Effector memory CD8-positive, alpha-beta T cell (primary cell): ENCODE data around the gene KMT2E.

Experiments
- ATAC-seq: fragments of 150-1000 bp; cut with Tn5 transposase; replicated peaks from 2 replicates; pipeline ENCODE4 v1.10.0; 2021; ENCODE audit warnings: mild to moderate bottlenecking, moderate library complexity
- DNase-seq, 3 experiments: peaks; one replicate each; pipeline ENCODE4 v3.0.0; 2021
- H3K27ac Mint-ChIP-seq, 2 donors: one replicate each; pipeline ENCODE4 v1.8.0; 2022; ENCODE audit warnings: mild to moderate bottlenecking in 2 of 2, mixed read lengths in 2 of 2, moderate library complexity in 2 of 2
- H3K27me3 Mint-ChIP-seq, 2 donors: one replicate each; pipeline ENCODE4 v1.8.0; 2022; ENCODE audit warnings: mixed read lengths in 2 of 2
- H3K36me3 Mint-ChIP-seq: one replicate; pipeline ENCODE4 v1.8.0; 2022; ENCODE audit warnings: mild to moderate bottlenecking, moderate library complexity, mixed read lengths; ENCODE audit not compliant: insufficient read depth
- H3K4me1 Mint-ChIP-seq, 2 donors: one replicate each; pipeline ENCODE4 v1.8.0; 2022; ENCODE audit warnings: low read depth in 2 of 2, mixed read lengths in 2 of 2
- H3K4me3 Mint-ChIP-seq, 2 donors: one replicate each; pipeline ENCODE4 v1.8.0; 2022; ENCODE audit warnings: mild to moderate bottlenecking in 2 of 2, mixed read lengths in 2 of 2, moderate library complexity in 2 of 2
- H3K9me3 Mint-ChIP-seq, 2 donors: one replicate each; pipeline ENCODE4 v1.8.0; 2022; ENCODE audit warnings: mixed read lengths in 2 of 2

The KMT2E gene

DNA sequence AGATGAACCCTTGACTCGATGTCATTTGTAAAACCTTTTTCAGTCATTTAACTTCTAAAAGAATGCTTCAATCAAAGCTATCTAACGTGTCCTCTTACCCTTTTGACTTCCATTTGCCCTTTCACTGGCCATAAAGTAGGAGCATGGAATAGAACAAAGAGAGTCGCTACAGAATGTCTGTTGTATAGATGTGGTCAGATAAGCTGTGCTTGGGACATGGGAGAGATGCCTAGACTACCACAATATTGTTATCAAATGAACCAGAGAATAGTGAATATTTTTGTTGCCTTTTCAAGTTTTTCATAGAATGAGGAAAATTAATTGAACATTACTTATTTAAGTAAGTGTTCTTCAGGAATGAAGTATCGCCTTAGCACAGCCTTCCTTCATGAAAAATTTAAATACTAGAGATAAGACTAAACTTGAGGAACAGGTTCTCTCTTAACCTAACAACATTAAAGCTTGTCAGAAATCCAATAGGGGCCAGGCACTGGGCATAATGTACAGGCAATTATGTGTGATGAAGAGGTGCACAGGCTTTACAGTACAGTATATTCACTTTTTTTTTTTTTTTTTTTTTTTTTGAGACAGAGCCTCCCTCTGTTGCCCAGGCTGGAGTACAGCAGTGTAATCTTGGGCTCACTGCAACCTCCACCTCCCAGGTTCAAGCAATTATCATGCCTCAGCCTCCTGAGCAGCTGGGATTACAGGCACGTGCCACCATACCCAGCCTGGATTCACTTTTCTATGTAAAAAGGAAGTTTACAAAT is 7.5 kb upstream of the KMT2E start:
- DNase-seq = no peak
- peak; percentile 22 for ATAC-seq
- H3K4me3 Mint-ChIP-seq = peak overlapping the region; percentile 26 to 99
- no peaks in the 10 kb centered on the region for H3K27me3 Mint-ChIP-seq
- H3K4me1 Mint-ChIP-seq = peaks cover 45 to 76% of the 10 kb centered on the region in 2 donors
- H3K36me3 Mint-ChIP-seq = peaks cover 49% of the 10 kb centered on the region
- H3K27ac Mint-ChIP-seq = peak overlapping the region in 1 of 2 donors; percentile 30
- no peaks in the 10 kb centered on the region for H3K9me3 Mint-ChIP-seq

DNA sequence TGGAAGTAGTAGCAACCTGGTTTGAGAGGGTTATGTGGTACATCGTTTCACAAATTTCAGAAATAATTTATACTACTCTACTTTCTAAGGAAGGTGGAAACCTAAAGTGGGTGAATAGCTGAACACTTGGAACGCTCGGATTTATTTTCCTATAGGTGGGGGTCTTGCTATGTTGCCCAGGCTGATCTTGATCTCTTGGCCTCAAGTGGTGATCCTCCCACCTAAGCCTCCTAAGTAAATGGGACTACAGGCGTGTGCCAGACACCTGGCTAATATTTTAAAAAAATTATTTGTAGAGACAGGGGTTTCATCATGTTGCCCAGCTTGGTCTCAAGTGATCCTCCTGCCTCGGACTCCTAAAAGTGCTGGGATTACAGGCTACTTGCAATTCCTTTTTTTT is 6.7 kb upstream of the KMT2E start:
- peak overlapping the region; percentile 37 to 99 for H3K4me3 Mint-ChIP-seq
- no peaks in the 10 kb centered on the region for H3K27me3 Mint-ChIP-seq
- peaks cover 57% of the 10 kb centered on the region for H3K36me3 Mint-ChIP-seq
- DNase-seq (no peak), ATAC-seq (no peak)
- H3K4me1 Mint-ChIP-seq = peaks cover 44 to 68% of the 10 kb centered on the region in 2 donors
- peak overlapping the region in 1 of 2 donors; percentile 30 for H3K27ac Mint-ChIP-seq
- no peaks in the 10 kb centered on the region for H3K9me3 Mint-ChIP-seq

DNA sequence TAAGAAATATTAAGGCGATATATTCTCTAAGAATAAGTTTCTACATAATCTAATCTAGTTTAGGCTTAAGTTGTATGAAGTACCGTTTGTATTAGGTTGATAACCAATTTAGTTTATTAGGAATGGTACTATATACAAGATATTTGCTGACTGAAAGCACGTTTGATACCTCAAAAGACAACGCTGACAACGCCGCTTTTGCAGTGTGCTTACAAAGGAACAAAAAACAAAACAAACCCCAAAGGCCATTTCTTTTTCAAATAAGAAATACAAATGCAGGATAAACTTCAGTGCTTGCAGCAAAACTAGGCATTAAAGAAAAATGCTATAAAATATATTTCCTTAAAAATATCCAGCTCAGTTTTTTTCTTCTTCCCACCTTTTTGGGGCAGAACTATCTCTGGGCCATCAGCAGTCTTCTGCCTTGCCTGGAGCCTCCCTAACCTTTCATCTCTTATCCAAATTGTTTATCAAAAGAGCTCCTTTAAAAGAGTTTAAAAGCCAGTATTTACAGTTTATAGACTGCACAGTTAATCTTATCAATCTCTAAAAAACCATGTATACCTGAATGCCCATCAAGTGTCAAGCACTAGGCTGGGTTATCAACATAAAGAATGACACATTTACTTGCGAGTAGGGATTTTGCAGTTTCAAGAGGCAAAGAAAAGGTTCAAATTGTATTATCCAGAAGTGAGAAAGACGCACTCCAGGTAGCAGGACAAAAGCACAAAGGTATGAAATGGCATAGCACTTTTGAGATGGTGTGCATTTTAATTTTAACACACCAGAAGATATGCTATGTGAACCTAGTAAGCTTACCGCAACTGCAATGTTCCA is 4.1 kb upstream of the KMT2E start:
- no peak for DNase-seq
- Mint-ChIP-seq H3K27me3 (no peaks in the 10 kb centered on the region), H3K27ac (peak overlapping the region; percentile 100), H3K36me3 (peaks cover 78% of the 10 kb centered on the region), H3K9me3 (no peaks in the 10 kb centered on the region), H3K4me1 (peaks cover 40 to 47% of the 10 kb centered on the region in 2 donors), H3K4me3 (peak overlapping the region; percentile 99)
- no peak for ATAC-seq

DNA sequence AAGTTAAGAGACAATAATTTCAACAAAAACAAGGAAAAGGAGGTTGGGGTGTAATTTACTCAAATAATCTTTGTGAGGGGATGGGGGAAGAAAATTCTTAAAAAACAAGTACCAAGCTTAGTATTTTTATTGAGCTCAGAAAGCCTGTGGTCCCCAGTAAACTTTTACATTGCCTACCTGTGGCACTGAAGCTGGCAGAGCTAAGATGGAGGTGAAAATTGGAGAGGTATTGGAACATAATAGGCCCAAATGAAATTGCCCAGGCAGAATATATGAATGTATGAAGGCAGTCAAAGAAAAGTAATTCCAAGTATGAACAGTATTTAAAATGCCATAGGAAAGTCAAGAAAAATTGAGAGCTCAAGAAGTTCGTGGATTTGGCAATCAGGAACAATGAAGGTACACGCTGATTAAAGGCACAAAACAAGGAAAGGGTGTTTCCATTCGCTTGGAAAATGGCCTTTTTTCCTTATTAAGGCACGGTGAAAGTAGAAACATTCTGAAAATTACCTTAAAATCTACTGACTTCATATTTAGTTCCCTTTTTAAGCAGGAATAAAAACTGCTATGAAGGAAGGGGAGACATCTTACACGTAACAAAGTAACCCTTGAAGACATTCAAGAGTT is 3.4 kb upstream of the KMT2E start:
- Mint-ChIP-seq H3K4me1 (peaks cover 37 to 41% of the 10 kb centered on the region in 2 donors), H3K27me3 (no peaks in the 10 kb centered on the region), H3K4me3 (peak overlapping the region; percentile 99), H3K9me3 (no peaks in the 10 kb centered on the region), H3K36me3 (peaks cover 80% of the 10 kb centered on the region), H3K27ac (peak overlapping the region; percentile 100)
- ATAC-seq (no peak), DNase-seq (no peak)

DNA sequence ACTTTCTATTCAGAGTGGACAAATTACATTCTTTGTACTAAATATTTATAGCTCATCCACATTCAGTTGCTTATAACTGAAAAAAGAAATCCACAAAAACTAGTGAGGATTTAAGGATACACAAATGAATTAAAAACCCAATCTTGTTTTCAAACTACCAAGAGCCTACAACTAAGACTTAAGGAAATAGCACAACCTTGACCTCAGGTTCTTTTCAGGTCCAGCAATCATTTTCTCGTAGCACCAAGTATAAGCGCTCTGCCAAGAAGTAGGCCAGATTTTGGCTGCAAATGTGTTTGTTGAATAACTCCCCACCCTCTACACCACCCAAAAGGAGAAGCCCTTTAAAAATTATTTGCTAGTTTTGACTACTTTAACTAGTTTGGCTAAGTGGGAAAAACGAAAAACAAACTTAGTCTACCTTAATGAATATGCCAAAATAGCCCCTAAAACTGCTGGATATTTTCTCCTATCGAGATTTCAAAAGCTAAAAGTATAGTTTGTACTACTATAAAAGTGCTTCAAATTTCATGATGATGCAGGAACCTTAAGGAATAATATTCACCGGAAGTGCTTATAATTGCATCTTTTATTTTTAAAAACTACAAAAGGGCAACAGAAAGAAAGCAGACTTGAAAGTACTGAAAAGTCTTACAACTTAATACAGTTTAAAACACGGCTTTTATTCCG is 2.7 kb upstream of the KMT2E start:
- no peak for DNase-seq
- Mint-ChIP-seq H3K4me1 (peaks cover 36 to 38% of the 10 kb centered on the region in 2 donors), H3K9me3 (no peaks in the 10 kb centered on the region), H3K27ac (peak overlapping the region; percentile 100), H3K4me3 (peak overlapping the region; percentile 99), H3K27me3 (no peaks in the 10 kb centered on the region), H3K36me3 (peaks cover 87% of the 10 kb centered on the region)
- ATAC-seq = no peak

DNA sequence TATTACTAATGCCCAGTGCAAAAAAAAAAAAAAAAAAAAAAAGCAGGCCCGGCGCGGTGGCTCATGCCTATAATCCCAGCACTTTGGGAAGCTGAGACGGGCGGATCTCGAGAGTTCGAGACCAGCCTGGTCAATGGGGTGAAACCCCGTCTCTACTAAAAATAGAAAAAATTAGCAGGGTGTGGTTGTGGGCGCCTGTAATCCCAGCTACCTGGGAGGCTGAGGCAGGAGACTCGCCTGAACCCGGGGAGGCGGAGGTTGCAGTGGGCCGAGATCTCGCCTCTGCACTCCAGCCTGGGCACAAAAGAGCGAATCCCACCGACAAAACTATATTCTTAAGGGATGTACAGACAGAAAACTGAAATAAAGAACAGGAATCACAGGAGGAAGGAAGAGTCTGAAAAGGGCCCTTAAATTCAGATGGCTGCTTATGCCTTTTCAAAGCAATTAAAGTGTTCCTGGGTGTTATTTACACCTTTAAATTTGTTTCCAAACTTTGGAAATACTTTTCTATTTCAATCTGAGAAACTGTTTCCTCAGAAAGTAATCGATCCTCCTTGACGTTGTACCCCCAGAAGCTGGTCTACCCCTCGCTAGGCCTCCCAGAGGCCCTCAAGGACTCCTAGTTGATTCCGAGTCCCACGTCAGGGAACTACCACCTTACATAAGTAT is 2.0 kb upstream of the KMT2E start:
- peaks cover 36 to 40% of the 10 kb centered on the region in 2 donors for H3K4me1 Mint-ChIP-seq

DNA sequence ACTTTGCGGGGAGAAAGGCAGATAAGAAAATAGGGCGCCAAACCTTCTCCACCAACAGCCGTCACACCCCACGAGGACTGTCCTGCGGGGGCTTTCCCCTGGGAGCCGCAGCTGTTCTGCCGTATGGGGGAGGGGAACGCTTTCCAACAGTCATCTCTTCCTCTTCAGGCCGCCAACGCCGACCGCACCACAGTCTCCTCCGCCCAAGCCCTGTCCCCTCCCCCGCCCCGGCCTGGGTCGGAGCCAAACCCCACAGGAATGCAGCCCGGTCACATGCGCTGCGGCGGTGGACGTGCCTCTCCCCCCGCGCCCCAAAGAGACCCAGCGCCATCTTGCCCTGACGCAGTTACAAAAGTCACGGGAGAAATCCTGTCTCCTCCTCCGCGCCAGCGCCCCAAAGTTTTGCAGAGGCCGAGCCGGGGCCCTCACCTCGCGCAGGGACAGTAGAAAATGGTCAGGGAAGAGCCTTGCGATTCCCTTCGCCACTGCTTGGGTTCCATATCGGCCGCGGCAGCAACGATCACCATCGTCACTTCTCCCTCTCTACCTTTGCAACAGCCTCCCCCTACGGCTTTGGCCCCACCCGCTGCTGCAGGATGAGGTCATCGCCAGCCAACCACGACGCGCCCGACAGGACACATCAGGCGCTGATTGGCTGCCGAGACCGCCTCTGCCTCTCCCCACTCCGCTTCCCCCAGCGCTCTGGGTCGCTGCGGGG is 1.3 kb upstream of the KMT2E start:
- H3K9me3 Mint-ChIP-seq = no peaks in the 10 kb centered on the region
- peaks cover 43% of the 10 kb centered on the region in 2 donors for H3K4me1 Mint-ChIP-seq

More for the DNA sequence above, 2.0 kb upstream of the KMT2E start:
- Mint-ChIP-seq H3K4me3 (peak overlapping the region; percentile 99), H3K27ac (peak overlapping the region; percentile 100), H3K9me3 (no peaks in the 10 kb centered on the region), H3K27me3 (no peaks in the 10 kb centered on the region), H3K36me3 (peaks cover 91% of the 10 kb centered on the region)
- no peak for ATAC-seq
- DNase-seq = peak; percentile 25 to 35 (median 26)

DNA sequence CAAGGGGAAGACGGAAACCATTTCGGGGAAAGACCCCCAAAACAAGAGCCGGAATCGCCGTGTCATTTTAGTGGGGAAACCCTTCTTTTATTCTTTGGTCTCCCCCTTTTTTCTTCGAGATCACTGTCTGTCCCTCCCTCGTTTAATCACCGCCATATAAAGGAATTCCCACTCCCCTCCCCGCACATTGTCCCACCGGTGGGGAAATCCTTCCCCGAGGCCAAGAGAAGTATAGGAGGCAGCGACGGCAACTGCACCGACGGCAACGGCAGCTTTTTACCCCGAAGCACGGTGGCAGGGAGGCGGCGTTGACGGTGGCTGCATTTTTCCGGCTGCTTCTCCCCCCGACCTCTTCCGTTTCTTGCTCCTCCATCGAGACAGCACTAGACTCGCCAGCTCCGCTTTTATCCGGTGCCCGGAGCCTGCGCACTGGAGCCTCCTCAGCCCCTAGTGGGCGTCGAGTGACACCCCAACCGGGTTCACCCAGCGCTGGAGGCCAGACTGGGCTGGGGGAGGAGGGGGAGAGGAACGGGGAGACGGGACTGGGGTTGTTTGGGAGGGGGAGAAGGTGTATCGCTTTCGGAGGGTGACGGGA is 687 bp upstream of the KMT2E start:
- Mint-ChIP-seq H3K4me1 (peaks cover 39 to 42% of the 10 kb centered on the region in 2 donors), H3K27ac (peak overlapping the region; percentile 100), H3K27me3 (no peaks in the 10 kb centered on the region), H3K4me3 (peak overlapping the region; percentile 99), H3K9me3 (no peaks in the 10 kb centered on the region), H3K36me3 (peaks cover 92% of the 10 kb centered on the region)
- DNase-seq = peak; percentile 92 to 95 (median 93)
- peak; percentile 49 for ATAC-seq

More for the DNA sequence above, 1.3 kb upstream of the KMT2E start:
- H3K27ac Mint-ChIP-seq = peak overlapping the region; percentile 100
- DNase-seq = peak; percentile 100
- ATAC-seq = peak; percentile 65
- H3K4me3 Mint-ChIP-seq = peak overlapping the region; percentile 99
- peaks cover 94% of the 10 kb centered on the region for H3K36me3 Mint-ChIP-seq
- no peaks in the 10 kb centered on the region for H3K27me3 Mint-ChIP-seq

DNA sequence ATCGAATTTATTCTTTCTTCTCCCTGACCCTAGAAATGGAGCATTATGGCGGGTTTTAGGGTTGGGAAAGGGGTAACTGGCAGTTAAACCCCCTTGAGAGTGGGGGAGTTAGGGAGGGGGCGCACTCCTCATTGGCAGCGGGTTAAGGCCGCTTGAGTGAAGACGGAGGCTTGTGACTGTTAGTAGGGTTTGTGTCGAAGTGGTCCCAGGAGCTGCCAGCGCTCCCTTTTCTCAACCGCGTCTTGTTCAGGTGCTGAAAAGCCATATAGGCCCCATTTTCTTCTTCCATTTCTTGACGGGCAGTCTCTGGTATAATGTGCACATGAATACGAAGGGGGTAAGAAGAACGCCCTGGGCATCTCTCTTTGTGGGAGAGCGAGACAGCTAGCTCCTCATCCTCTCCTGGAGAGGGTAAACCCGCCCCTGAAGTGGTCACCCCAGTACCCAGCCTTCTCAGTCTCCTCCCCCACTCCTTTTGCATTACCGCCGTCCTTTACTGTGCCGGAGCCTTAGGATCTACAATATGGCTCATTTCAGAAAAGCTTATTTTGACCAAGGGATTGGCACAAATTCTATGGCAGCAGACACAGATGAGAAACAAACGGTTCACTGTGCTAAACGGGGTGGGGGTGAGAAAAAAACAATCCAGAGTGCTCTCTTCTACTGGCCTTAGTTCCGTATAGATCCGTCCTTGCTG is 836 bp downstream of the KMT2E start:
- H3K27me3 Mint-ChIP-seq = no peaks in the 10 kb centered on the region
- peak; percentile 46 to 55 (median 47) for DNase-seq
- no peaks in the 10 kb centered on the region for H3K9me3 Mint-ChIP-seq
- ATAC-seq = no peak
- peak overlapping the region; percentile 100 for H3K27ac Mint-ChIP-seq
- H3K4me3 Mint-ChIP-seq = peak overlapping the region; percentile 99
- H3K36me3 Mint-ChIP-seq = peaks cover 80% of the 10 kb centered on the region
- peaks cover 33 to 34% of the 10 kb centered on the region in 2 donors for H3K4me1 Mint-ChIP-seq

DNA sequence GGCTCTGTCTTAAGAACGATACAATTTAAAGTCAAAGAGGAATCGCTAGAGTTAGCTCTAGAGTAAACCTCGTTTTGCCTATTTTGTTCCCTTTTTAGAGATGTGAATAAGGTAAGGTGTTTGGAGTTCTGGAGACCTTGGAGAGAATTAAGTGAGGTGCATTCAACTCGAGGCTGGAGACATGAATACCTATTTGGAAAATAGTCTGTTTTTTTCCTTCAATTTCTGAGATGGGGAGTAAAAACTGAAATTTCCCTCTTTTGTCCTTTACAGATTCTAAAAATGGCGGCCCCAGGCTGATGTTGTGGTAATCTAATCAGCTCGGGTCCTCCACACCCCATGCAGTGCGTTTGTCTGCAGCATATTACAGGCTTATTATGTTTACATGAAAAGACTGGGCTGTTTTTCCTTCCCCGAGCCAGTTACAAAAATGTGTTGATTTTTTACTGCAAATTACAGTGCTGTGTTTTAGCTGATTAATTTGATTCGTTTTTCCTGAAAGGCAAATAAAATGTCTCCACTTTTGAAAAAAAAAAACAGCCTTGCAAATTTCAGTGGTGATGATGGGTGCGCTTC is 1.5 kb downstream of the KMT2E start:
- peaks cover 30 to 33% of the 10 kb centered on the region in 2 donors for H3K4me1 Mint-ChIP-seq
- H3K27me3 Mint-ChIP-seq = no peaks in the 10 kb centered on the region
- no peak for ATAC-seq
- peak overlapping the region; percentile 100 for H3K27ac Mint-ChIP-seq
- no peaks in the 10 kb centered on the region for H3K9me3 Mint-ChIP-seq
- H3K36me3 Mint-ChIP-seq = peaks cover 80% of the 10 kb centered on the region
- H3K4me3 Mint-ChIP-seq = peak overlapping the region; percentile 99
- peak in 2 of 3 experiments; percentile 22 to 35 for DNase-seq

DNA sequence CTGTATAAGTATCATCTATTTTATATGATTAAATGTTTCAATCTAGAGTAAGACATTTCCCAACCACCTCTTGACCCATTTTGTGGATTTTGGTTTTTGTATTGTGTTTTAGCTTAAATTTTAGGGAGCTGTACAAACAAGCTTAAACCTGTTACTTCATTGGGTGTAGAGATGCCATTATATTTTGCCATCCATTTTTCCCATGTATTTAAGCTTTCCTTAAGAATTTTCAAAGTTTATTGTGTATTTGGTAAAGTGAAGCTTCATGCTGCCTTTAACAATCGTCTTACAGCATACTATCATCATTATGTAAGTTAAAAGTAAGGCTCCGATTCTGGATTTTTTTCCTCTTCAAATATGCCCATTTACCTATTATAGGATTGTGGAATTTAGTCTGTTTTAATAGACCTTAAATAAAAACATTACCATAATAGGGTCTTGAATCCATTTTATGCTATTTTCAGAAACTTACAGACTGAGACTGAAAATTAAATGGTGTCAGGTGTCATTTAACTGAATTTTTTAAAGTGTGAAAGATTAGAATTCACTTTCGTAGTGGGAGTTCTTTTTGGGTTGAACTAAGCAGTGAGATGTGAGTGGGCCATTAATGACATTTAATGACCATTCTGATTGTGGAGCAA is 2.2 kb downstream of the KMT2E start:
- Mint-ChIP-seq H3K9me3 (no peaks in the 10 kb centered on the region), H3K4me3 (peak overlapping the region; percentile 99), H3K36me3 (peaks cover 78% of the 10 kb centered on the region), H3K4me1 (peaks cover 32 to 36% of the 10 kb centered on the region in 2 donors), H3K27ac (peak overlapping the region; percentile 100), H3K27me3 (no peaks in the 10 kb centered on the region)
- no peak for DNase-seq
- ATAC-seq = no peak
